ENCODE data around the gene CORO6.

DNA sequence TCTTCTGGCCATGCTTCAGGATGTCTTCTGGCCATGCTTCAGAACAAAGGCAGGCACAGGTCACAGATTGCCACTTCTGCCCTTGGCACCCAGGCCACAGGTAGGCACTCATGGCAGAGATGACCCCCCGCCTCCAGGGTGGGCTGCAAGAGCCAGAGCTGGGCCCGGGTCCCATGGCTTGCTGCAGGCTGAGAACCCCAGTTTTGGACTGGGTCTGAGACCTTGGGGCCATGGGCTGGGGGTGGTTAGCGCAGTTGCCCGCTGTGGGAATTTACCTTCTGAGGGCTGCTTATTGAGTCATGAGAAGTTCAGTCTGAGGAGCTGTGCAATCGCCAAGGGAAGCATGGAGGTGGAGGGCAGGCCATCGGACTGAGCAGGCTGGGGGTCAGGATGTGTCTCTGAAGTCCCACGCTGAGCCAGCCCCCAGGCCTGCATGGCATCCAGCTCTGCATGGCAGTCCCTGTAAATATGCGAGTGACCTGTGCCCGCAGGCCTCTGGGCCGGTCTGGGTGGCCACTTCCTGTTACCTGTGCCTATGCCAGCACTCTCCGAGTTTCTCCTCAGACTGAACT, 28.1 kb downstream of the CORO6 start:
- TF ChIP-seq, protein P1, sequence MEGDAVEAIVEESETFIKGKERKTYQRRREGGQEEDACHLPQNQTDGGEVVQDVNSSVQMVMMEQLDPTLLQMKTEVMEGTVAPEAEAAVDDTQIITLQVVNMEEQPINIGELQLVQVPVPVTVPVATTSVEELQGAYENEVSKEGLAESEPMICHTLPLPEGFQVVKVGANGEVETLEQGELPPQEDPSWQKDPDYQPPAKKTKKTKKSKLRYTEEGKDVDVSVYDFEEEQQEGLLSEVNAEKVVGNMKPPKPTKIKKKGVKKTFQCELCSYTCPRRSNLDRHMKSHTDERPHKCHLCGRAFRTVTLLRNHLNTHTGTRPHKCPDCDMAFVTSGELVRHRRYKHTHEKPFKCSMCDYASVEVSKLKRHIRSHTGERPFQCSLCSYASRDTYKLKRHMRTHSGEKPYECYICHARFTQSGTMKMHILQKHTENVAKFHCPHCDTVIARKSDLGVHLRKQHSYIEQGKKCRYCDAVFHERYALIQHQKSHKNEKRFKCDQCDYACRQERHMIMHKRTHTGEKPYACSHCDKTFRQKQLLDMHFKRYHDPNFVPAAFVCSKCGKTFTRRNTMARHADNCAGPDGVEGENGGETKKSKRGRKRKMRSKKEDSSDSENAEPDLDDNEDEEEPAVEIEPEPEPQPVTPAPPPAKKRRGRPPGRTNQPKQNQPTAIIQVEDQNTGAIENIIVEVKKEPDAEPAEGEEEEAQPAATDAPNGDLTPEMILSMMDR (conservative IDR thresholded peaks at IDR 0.05): no peak
- no peak for TF ChIP-seq ZFX (IDR thresholded peaks at IDR 0.05)
